ENCODE results near the gene POFUT2. TPM values are rescaled to one million over a fixed set of nuclear protein-coding genes. Genes with fewer than 3 reads are reported as not detected.

POFUT2 gene
- total and polyA plus RNA-seq, 12 donors, result 12.7 to 20.6 (median 16.9) TPM

DNA sequence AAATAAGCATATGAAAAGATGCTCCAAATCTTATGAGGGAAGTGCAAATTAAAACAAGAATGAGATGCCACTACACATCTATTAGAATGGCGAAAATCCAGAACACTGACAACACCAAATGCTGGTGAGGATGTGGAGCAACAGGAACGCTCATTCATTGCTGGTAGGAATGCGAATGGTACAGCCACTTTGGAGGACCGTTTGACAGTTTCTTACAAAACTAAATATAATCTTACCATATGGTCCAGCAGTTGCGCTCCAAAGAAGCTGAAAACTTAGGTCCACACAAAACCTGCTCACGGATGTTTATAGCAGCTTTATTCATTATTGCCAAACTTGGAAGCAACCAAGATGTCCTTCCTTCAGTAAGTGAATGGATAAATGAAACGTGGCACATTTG is 50.3 kb downstream of the POFUT2 start:
- no peak overlapping the region for H3K4me3 ChIP-seq
- ATAC-seq, result no peak
- H3K36me3 ChIP-seq, result no peaks in the 10 kb centered on the region
- intact Hi-C loops (cut with DNase I), result no loop called here
- DNase-seq, result no peak
- H3K27ac ChIP-seq, result no peak overlapping the region
- H3K27me3 ChIP-seq, result peaks cover 4 to 47% (median 26%) of the 10 kb centered on the region in 7 donors
- peaks cover 0 to 15% (median 11%) of the 10 kb centered on the region in 11 donors for H3K9me3 ChIP-seq
- H3K4me1 ChIP-seq, result no peaks in the 10 kb centered on the region
- TF ChIP-seq, protein P1, sequence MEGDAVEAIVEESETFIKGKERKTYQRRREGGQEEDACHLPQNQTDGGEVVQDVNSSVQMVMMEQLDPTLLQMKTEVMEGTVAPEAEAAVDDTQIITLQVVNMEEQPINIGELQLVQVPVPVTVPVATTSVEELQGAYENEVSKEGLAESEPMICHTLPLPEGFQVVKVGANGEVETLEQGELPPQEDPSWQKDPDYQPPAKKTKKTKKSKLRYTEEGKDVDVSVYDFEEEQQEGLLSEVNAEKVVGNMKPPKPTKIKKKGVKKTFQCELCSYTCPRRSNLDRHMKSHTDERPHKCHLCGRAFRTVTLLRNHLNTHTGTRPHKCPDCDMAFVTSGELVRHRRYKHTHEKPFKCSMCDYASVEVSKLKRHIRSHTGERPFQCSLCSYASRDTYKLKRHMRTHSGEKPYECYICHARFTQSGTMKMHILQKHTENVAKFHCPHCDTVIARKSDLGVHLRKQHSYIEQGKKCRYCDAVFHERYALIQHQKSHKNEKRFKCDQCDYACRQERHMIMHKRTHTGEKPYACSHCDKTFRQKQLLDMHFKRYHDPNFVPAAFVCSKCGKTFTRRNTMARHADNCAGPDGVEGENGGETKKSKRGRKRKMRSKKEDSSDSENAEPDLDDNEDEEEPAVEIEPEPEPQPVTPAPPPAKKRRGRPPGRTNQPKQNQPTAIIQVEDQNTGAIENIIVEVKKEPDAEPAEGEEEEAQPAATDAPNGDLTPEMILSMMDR (IDR thresholded peaks at IDR 0.05), result no peak
- 87 to 89% methylated on average over 7 of the region's 7 CpGs for WGBS, 2 donors

DNA sequence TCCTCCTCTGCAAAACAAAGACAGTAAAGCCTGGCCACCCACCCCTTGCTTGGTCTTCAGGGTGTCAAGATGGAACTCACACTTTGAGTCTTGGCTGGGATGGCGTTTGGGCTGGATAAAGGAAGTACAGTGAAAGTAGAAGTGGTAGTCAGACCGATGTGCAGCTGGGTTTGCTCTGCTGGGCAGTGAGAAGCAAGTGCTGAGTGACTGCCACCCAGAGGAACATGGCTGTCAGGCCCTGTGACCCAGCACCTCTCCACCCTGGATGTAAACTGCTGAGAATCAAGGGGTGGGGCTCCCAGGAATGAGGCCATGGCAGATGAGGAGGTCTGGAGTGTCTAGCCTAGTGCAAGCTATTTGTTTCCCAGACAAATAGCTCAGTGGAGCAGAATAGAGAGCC is 51.2 kb downstream of the POFUT2 start:
- ATAC-seq (no peak), DNase-seq (no peak)
- Histone ChIP-seq H3K27me3 (peaks cover 4 to 55% (median 32%) of the 10 kb centered on the region in 7 donors), H3K4me3 (no peak overlapping the region), H3K9me3 (peaks cover 0 to 6% (median 3%) of the 10 kb centered on the region in 11 donors), H3K36me3 (no peaks in the 10 kb centered on the region), H3K27ac (no peak overlapping the region), H3K4me1 (no peaks in the 10 kb centered on the region)
- TF ChIP-seq, protein P1 (IDR thresholded peaks at IDR 0.05), result no peak
- intact Hi-C loops (cut with DNase I), result no loop called here
- 43 to 47% methylated on average over 2 of the region's 2 CpGs for WGBS, 2 donors

DNA sequence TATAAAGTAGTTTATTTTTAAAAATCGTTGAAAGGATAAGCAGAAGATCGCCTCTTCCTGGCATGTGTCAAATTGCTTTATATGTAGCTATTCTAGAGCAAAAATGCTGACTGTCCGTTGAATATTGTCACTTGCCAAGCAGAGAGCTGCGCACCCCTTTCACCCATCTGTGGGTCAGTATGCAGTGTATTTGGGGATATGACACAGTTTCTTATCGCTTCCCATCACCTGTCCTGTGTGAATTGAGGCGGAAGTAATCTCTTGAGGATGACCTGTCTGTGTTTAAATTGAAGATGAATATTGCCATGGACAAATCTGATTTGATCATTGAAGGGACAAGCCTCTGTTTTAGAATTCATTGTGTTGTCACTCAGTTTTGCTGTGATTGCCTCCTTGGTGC is 52.2 kb downstream of the POFUT2 start:
- TF ChIP-seq, protein P1 (IDR thresholded peaks at IDR 0.05), result no peak
- no peak for ATAC-seq
- 87 to 88% methylated on average over 6 of the region's 6 CpGs for WGBS, 2 donors
- DNase-seq, result no peak
- H3K36me3 ChIP-seq, result no peaks in the 10 kb centered on the region
- intact Hi-C loops (cut with DNase I), result no loop called here
- no peaks in the 10 kb centered on the region for H3K4me1 ChIP-seq
- H3K9me3 ChIP-seq, result no peaks in the 10 kb centered on the region
- H3K27ac ChIP-seq, result no peak overlapping the region
- peaks cover 4 to 55% (median 35%) of the 10 kb centered on the region in 7 donors for H3K27me3 ChIP-seq
- H3K4me3 ChIP-seq, result no peak overlapping the region

DNA sequence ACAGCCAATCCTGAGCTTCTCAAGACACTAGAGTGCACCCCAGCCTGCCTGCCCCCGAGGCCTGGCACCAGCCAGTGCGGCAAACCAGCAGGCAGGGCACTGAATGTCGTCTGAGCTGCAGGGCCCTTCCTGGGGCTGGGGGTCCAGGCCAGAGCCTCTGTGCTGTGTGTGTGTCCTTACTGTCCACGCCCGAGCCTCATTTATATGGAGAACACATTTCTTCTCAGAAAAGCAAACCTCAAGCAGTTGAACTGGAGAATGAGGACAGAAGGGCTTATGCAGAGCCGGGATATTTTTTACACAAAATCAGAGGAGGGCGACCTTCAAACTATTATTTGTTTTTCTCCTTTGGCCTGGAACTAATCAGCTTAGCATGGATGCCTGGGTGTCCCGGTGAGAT is 52.7 kb downstream of the POFUT2 start:
- intact Hi-C loops (cut with DNase I), result no loop called here
- no peaks in the 10 kb centered on the region for H3K9me3 ChIP-seq
- no peak overlapping the region for H3K4me3 ChIP-seq
- H3K36me3 ChIP-seq, result no peaks in the 10 kb centered on the region
- DNase-seq (no peak), ATAC-seq (no peak)
- TF ChIP-seq, protein P1 (IDR thresholded peaks at IDR 0.05), result no peak
- H3K27me3 ChIP-seq, result peaks cover 4 to 55% (median 36%) of the 10 kb centered on the region in 7 donors
- WGBS, 2 donors, result 82 to 85% methylated on average over 8 of the region's 8 CpGs
- H3K4me1 ChIP-seq, result no peaks in the 10 kb centered on the region
- no peak overlapping the region for H3K27ac ChIP-seq
